GM19238 (cell line): Measurements from ENCODE around the gene NUCB2.
"Not testable (repeated sequence)": the region's sequence is repeated elsewhere in the genome, so short reads cannot be mapped to it uniquely, and the experiment has no call there.

Experiments used
- DNase-seq: peaks from one replicate; pipeline ENCODE4 v3.0.0; 2011; ENCODE audit warnings: low spot score; ENCODE audit not compliant: insufficient read length

The NUCB2 gene

GRCh38 chr11:17268500-17268899 lies 8.0 kb upstream of the NUCB2 start:
- not testable (repeated sequence) for DNase-seq

- DNase-seq, result no peak
Measured at GRCh38 chr11:17268902-17269301, 7.6 kb upstream of the NUCB2 start.

GRCh38 chr11:17272801-17273200 lies 3.7 kb upstream of the NUCB2 start:
- no peak for DNase-seq

GRCh38 chr11:17273211-17273610 lies 3.3 kb upstream of the NUCB2 start:
- no peak for DNase-seq

- DNase-seq, result no peak
Measured at GRCh38 chr11:17273668-17274282, 2.8 kb upstream of the NUCB2 start.

GRCh38 chr11:17275400-17276235 lies 921 bp upstream of the NUCB2 start:
- DNase-seq, result no peak

GRCh38 chr11:17277024-17277584 lies 565 bp downstream of the NUCB2 start:
- peak; percentile 11 for DNase-seq

GRCh38 chr11:17280494-17281127 lies 4.1 kb downstream of the NUCB2 start:
- DNase-seq, result no peak

GRCh38 chr11:17286332-17286731 lies 9.8 kb downstream of the NUCB2 start:
- DNase-seq, result no peak

GRCh38 chr11:17287058-17287457 lies 10.5 kb downstream of the NUCB2 start:
- no peak for DNase-seq

GRCh38 chr11:17291710-17292109 lies 15.2 kb downstream of the NUCB2 start:
- DNase-seq, result no peak

- DNase-seq, result no peak
Measured at GRCh38 chr11:17293311-17293710, 16.8 kb downstream of the NUCB2 start.

GRCh38 chr11:17294033-17294432 lies 17.5 kb downstream of the NUCB2 start:
- no peak for DNase-seq

- DNase-seq, result no peak
Measured at GRCh38 chr11:17296852-17297559, 20.5 kb downstream of the NUCB2 start.

GRCh38 chr11:17298302-17298701 lies 21.8 kb downstream of the NUCB2 start:
- no peak for DNase-seq

- DNase-seq, result no peak
Measured at GRCh38 chr11:17300372-17300771, 23.8 kb downstream of the NUCB2 start.

- no peak for DNase-seq
Measured at GRCh38 chr11:17313349-17314231, 37.1 kb downstream of the NUCB2 start.

GRCh38 chr11:17314232-17314547 lies 37.7 kb downstream of the NUCB2 start:
- no peak for DNase-seq

- no peak for DNase-seq
Measured at GRCh38 chr11:17314904-17315426, 38.4 kb downstream of the NUCB2 start.

GRCh38 chr11:17328871-17329494 lies 52.4 kb downstream of the NUCB2 start:
- DNase-seq, result no peak
